Kidney epithelial cell (primary cell): ENCODE results near the gene MACROD2. TPM values are rescaled to one million over a fixed set of nuclear protein-coding genes. Genes with fewer than 3 reads are reported as not detected.

ENCODE experiments used
- DNase-seq: peaks from one replicate; pipeline ENCODE4 v3.0.0-alpha.2; 2010; ENCODE audit warnings: low read depth
- H3K27me3 ChIP-seq: 2 replicates; pipeline ENCODE4 v1.6.0; 2011; ENCODE audit warnings: low read length; ENCODE audit not compliant: control insufficient read depth, insufficient read depth
- H3K36me3 ChIP-seq: 2 replicates; pipeline ENCODE4 v1.5.1; 2011; ENCODE audit warnings: low read length; ENCODE audit not compliant: control insufficient read depth, insufficient read depth
- H3K4me3 ChIP-seq: 2 replicates; pipeline ENCODE4 v1.5.1; 2011; ENCODE audit warnings: low read depth, mild to moderate bottlenecking, control low read depth, low read length
- total RNA-seq: library from RNA; depleted of rRNA; stranded (reverse); fragments of >200 nt; gene quantifications from 2 replicates; pipeline ENCODE4 v1.2.3, GENCODE V29; 2015
- TF ChIP-seq, protein P1 (sequence below): IDR thresholded peaks from 2 replicates; pipeline ENCODE4 v1.5.1; 2011; ENCODE audit warnings: mild to moderate bottlenecking, moderate library complexity, low read length, control low read depth, inconsistent platforms; ENCODE audit not compliant: insufficient read depth, poor library complexity, severe bottlenecking

The MACROD2 gene
- total RNA-seq, 1 donor from 2014 or later = 0.79 TPM

DNA sequence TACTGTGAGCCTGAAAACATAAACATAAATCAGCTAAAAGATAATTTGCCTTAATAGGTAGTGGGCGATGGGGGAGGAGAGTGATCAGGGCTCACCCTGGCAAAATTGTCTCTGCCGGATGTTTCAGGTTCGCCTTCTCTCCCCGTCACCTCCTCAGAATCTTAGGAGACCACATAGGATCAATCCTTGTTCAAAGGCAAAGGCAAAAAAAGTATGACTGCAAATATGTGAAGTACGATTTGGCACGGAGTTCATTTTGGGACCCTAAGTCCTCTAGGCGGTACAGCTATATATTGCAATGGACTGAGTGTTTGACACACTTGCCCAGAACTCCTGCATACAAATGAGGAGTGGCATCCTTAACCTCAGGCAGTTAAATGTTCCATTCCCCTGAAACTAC lies 991.3 kb downstream of the MACROD2 start:
- no peak overlapping the region for H3K4me3 ChIP-seq
- no peaks in the 10 kb centered on the region for H3K27me3 ChIP-seq
- TF ChIP-seq, protein P1, sequence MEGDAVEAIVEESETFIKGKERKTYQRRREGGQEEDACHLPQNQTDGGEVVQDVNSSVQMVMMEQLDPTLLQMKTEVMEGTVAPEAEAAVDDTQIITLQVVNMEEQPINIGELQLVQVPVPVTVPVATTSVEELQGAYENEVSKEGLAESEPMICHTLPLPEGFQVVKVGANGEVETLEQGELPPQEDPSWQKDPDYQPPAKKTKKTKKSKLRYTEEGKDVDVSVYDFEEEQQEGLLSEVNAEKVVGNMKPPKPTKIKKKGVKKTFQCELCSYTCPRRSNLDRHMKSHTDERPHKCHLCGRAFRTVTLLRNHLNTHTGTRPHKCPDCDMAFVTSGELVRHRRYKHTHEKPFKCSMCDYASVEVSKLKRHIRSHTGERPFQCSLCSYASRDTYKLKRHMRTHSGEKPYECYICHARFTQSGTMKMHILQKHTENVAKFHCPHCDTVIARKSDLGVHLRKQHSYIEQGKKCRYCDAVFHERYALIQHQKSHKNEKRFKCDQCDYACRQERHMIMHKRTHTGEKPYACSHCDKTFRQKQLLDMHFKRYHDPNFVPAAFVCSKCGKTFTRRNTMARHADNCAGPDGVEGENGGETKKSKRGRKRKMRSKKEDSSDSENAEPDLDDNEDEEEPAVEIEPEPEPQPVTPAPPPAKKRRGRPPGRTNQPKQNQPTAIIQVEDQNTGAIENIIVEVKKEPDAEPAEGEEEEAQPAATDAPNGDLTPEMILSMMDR = no peak
- H3K36me3 ChIP-seq = no peaks in the 10 kb centered on the region
- no peak for DNase-seq

DNA sequence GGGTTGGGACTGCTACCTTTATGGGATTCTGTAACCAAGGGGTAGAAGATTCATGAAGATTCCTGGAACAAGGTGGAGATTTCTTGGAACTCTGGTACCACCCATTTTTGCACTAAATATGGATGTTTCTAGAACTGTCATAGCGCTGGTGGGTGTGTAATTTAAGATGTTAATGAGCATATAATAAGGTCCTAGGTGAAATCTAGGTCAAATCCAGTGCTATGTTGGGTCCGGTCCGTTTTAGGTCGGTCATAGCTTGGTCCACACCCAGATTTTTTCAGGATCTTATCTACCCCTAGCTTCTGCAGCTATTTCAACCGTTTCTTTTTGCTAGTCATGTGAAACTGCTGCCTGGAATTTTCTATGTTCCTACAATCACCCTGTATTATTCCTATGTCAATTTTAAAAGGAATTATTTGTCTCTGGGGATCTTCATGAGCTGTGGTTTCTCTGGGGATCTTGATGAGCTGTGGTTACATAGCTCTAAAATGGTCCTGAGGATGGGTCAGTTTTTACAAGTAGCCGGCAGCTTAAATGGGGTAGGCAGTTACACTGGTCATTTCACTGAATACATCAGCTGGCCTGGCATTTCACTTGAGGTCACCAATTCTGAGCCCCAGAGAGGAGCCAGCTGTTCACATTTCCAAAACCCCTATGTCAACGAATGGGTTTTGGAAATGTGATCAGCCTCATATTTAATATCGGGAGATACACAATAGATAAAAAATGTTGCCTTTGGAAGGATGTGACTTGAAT lies 994.4 kb downstream of the MACROD2 start:
- Histone ChIP-seq H3K36me3 (no peaks in the 10 kb centered on the region), H3K27me3 (no peaks in the 10 kb centered on the region), H3K4me3 (no peak overlapping the region)
- TF ChIP-seq, protein P1 = no peak
- DNase-seq = no peak

DNA sequence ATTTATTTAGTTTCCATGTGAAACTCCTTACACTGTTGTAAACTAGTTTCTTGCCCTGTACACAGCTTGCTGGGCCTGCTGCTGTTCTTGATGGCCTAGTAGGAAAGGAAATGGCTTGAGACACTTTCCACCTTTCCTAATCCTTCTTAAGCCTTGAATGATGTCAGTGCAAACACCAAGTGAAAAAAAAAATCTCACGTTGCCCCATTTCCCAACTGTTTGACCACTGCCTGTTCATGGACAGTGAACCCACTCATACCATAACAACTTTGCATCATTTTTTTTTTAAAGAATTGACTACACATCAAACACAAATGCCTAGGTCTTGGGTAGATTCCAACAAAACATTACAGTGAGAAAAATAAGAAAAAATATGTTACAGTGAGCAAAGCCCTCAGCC lies 995.7 kb downstream of the MACROD2 start:
- TF ChIP-seq, protein P1 = no peak
- no peaks in the 10 kb centered on the region for H3K36me3 ChIP-seq
- H3K4me3 ChIP-seq = no peak overlapping the region
- H3K27me3 ChIP-seq = no peaks in the 10 kb centered on the region
- DNase-seq = no peak

DNA sequence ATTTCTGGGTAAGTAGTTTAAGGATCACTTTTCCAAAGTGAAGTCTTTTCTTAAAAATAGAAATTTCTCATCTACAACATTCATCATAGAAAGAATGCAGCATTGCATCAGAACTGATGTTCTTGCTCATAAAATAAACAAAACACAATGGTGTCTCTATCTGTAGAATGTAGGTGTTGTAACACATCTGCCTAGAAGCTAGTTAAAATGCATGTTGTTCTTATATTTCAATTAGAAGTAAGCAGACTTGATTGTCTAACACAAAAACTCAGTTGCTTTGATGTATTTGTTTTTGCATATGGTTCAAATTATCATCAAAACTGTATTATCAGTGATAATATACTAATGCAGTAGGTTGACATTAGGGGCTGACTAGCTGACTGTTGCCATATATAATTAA lies 996.8 kb downstream of the MACROD2 start:
- TF ChIP-seq, protein P1 = no peak
- DNase-seq = no peak
- H3K36me3 ChIP-seq = no peaks in the 10 kb centered on the region
- no peak overlapping the region for H3K4me3 ChIP-seq
- H3K27me3 ChIP-seq = no peaks in the 10 kb centered on the region

DNA sequence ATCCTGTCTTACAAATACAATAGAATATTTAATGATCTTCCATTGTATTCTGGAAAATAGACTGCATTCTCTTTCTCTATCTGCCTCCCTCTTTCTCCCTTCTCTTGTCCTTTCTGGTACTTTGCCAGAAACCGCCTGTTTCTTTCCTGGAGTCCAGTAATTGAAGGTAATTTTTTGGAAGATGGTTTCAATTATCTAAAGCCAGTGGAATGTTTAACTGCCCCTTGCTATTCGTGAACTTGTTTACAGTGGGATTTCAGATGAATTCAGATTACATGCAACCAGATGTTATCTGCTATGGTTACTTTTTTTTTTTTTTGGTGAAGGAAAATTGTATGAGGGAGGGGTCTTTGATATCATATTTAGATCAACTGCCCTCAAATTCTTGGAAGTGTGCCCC lies 997.6 kb downstream of the MACROD2 start:
- Histone ChIP-seq H3K4me3 (no peak overlapping the region), H3K36me3 (no peaks in the 10 kb centered on the region), H3K27me3 (no peaks in the 10 kb centered on the region)
- no peak for DNase-seq
- TF ChIP-seq, protein P1 = no peak
